GM12878 (cell line): Measurements from ENCODE around the gene OXCT1. TPM values are rescaled to one million over a fixed set of nuclear protein-coding genes. Genes with fewer than 3 reads are reported as not detected.

Experiments used
- ATF7 ChIP-seq: fragments of 450-650 bp; IDR thresholded peaks from 2 replicates; pipeline ENCODE4 v1.6.1; 2016; ENCODE audit warnings: low read depth, mild to moderate bottlenecking
- BHLHE40 ChIP-seq, 2 experiments: fragments of 450-650 bp in 1 of 2; IDR thresholded peaks; 2 replicates each; pipeline ENCODE4 v1.6.1; 2011 to 2017; ENCODE audit warnings: low read depth in 2 of 2, borderline replicate concordance in 1 of 2, improper control_type of control experiment in 1 of 2, low read length in 1 of 2, mild to moderate bottlenecking in 1 of 2
- EP300 ChIP-seq, 2 experiments: fragments of 150-350 bp in 1 of 2; IDR thresholded peaks; 2 replicates each; pipeline ENCODE4 v1.6.1; 2011 to 2012; ENCODE audit warnings: low read depth in 2 of 2, low read length in 2 of 2, borderline replicate concordance in 1 of 2, improper control_type of control experiment in 1 of 2, inconsistent platforms in 1 of 2; ENCODE audit not compliant: control insufficient read depth in 1 of 2
- IKZF2 ChIP-seq, 2 experiments: fragments of 450-650 bp; IDR thresholded peaks; 2 replicates each; pipeline ENCODE4 v1.6.1; 2017; ENCODE audit warnings: mild to moderate bottlenecking in 2 of 2, moderate library complexity in 2 of 2
- MTA2 ChIP-seq: fragments of 450-650 bp; IDR thresholded peaks from 2 replicates; pipeline ENCODE4 v1.6.1; 2016; ENCODE audit warnings: low read depth, mild to moderate bottlenecking, moderate library complexity
- NBN ChIP-seq: fragments of 450-650 bp; IDR thresholded peaks from 2 replicates; pipeline ENCODE4 v1.6.1; 2016
- PAX8 ChIP-seq: fragments of 450-650 bp; IDR thresholded peaks from 2 replicates; pipeline ENCODE4 v1.6.1; 2017; ENCODE audit warnings: mild to moderate bottlenecking, moderate library complexity
- SREBF1 ChIP-seq: IDR thresholded peaks from 2 replicates; pipeline ENCODE4 v1.6.1; 2012; ENCODE audit warnings: mild to moderate bottlenecking, low read length
- polyA plus RNA-seq, 11 experiments: library from polyadenylated mRNA; depleted of rRNA in 4 of 11; unstranded in 6 of 11; stranded (reverse) in 5 of 11; fragments of >200 nt; fragmentation: Nextera tagmentation in 4 of 11; fragmentation: Illumina TruSeq in 1 of 11; extraction: Ambion mirVana in 4 of 11; extraction: Trizol in 1 of 11; gene quantifications; 1 replicate in 1 of 11; 2 replicates in 10 of 11; pipeline versions ENCODE4 v1.2.1 to v1.2.3, GENCODE V29; 2011 to 2016; ENCODE audit warnings: inconsistent platforms in 2 of 11, missing spikeins in 2 of 11, low read depth in 1 of 11
- total RNA-seq, 4 experiments: library from RNA; depleted of rRNA in 3 of 4; stranded (reverse); fragments of >200 nt in 3 of 4; fragmentation: Illumina TruSeq in 1 of 4; extraction: Trizol in 1 of 4; gene quantifications; 2 replicates each; pipeline versions ENCODE4 v1.2.1 to v1.2.3, GENCODE V29; 2013 to 2021
- TF ChIP-seq, protein P1 (sequence below): fragments of 450-650 bp; IDR thresholded peaks from 2 replicates; pipeline ENCODE4 v1.6.1; 2016; ENCODE audit warnings: mild to moderate bottlenecking
- TF ChIP-seq, protein P2 (sequence below): fragments of 450-650 bp; IDR thresholded peaks from 2 replicates; pipeline ENCODE4 v1.6.1; 2014; ENCODE audit warnings: mild to moderate bottlenecking
- TF ChIP-seq, protein P3 (sequence below): IDR thresholded peaks from 2 replicates; pipeline ENCODE4 v1.6.1; 2012; ENCODE audit warnings: low read length, inconsistent platforms
- TF ChIP-seq, protein P4 (sequence below): fragments of 450-650 bp; IDR thresholded peaks from 2 replicates; pipeline ENCODE4 v1.6.1; 2017; ENCODE audit warnings: antibody characterized with exemption, mild to moderate bottlenecking, moderate library complexity
- TF ChIP-seq, protein P5 (sequence below): fragments of 450-650 bp; IDR thresholded peaks from 2 replicates; pipeline ENCODE4 v1.6.1; 2018; ENCODE audit warnings: mild to moderate bottlenecking, low read depth, moderate library complexity; ENCODE audit not compliant: partially characterized antibody

Gene OXCT1
- total and polyA plus RNA-seq, 10 of the 15 experiments (the other 5 are each of a cell fraction or from before 2014, with no cell fraction given): 46.9 to 103 (median 70.5) TPM

DNA sequence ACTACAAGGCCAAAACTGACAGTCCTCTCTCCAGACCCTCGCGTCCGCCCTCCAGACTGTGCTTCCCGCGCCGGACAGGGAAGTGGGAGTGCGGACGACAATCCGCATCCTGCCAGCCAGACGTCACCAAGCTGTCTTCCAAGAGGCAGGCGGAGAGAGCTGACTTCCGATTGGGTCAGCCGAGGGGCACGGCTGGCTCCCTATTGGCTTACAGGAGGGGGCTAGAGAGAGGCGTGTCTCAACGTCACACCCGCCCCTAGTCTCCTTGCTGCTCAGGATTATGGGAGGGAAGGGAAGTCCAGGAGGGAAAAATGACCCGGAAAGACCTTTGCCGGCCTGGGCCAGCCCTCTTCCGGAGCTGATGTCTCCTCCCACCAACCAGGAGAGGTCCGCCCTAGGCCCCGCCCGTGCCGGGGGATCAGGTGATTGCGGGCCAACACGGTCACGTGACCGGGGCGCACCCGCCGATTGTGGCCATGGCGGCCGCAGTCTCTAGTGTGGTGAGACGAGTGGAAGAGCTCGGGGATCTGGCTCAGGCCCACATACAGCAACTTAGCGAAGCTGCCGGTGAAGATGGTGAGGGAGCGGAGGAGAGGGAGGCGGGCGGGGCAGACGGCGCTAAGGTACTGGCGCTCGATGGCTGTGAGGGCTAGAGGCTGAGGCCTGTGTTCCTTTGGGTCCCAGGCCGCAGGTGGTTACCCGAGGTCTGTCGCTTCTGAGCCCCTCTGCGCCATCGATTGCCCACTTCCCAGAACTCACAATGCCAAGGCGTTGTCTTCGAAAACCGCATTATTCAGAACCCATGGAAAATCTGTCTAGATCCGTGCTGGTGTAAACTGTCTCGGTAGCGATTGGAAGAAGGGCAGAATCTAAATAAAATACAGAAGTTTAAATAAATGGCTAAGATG, 33.9 kb upstream of the OXCT1 start, which contains the start of gene RIMOC1 (continued):
- TF ChIP-seq, protein P1, sequence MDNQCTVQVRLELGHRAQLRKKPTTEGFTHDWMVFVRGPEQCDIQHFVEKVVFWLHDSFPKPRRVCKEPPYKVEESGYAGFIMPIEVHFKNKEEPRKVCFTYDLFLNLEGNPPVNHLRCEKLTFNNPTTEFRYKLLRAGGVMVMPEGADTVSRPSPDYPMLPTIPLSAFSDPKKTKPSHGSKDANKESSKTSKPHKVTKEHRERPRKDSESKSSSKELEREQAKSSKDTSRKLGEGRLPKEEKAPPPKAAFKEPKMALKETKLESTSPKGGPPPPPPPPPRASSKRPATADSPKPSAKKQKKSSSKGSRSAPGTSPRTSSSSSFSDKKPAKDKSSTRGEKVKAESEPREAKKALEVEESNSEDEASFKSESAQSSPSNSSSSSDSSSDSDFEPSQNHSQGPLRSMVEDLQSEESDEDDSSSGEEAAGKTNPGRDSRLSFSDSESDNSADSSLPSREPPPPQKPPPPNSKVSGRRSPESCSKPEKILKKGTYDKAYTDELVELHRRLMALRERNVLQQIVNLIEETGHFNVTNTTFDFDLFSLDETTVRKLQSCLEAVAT: peak; percentile 92
- TF ChIP-seq EP300 (IDR thresholded peaks at IDR 0.05; ENCODE audit: borderline replicate concordance in 1 of 2, control insufficient read depth in 1 of 2, low read depth in 2 of 2, low read length in 2 of 2): peak; percentile 29 to 59; a peak in 3 of 4 replicates
- peak; percentile 99 to 100 for TF ChIP-seq IKZF2 (IDR thresholded peaks at IDR 0.05)
- no peak for TF ChIP-seq SREBF1
- TF ChIP-seq, protein P2, sequence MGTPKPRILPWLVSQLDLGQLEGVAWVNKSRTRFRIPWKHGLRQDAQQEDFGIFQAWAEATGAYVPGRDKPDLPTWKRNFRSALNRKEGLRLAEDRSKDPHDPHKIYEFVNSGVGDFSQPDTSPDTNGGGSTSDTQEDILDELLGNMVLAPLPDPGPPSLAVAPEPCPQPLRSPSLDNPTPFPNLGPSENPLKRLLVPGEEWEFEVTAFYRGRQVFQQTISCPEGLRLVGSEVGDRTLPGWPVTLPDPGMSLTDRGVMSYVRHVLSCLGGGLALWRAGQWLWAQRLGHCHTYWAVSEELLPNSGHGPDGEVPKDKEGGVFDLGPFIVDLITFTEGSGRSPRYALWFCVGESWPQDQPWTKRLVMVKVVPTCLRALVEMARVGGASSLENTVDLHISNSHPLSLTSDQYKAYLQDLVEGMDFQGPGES: 0 out of 2 replicates have a peak, but pooled peaks have one; percentile 0
- TF ChIP-seq, protein P3, sequence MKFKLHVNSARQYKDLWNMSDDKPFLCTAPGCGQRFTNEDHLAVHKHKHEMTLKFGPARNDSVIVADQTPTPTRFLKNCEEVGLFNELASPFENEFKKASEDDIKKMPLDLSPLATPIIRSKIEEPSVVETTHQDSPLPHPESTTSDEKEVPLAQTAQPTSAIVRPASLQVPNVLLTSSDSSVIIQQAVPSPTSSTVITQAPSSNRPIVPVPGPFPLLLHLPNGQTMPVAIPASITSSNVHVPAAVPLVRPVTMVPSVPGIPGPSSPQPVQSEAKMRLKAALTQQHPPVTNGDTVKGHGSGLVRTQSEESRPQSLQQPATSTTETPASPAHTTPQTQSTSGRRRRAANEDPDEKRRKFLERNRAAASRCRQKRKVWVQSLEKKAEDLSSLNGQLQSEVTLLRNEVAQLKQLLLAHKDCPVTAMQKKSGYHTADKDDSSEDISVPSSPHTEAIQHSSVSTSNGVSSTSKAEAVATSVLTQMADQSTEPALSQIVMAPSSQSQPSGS: peak; percentile 52; the same call in 1 of the 2 replicates
- TF ChIP-seq PAX8: no peak
- peak; percentile 97 to 100 for TF ChIP-seq BHLHE40 (IDR thresholded peaks at IDR 0.05; ENCODE audit: borderline replicate concordance in 1 of 2, low read depth in 2 of 2, low read length in 1 of 2)
- TF ChIP-seq, protein P4, sequence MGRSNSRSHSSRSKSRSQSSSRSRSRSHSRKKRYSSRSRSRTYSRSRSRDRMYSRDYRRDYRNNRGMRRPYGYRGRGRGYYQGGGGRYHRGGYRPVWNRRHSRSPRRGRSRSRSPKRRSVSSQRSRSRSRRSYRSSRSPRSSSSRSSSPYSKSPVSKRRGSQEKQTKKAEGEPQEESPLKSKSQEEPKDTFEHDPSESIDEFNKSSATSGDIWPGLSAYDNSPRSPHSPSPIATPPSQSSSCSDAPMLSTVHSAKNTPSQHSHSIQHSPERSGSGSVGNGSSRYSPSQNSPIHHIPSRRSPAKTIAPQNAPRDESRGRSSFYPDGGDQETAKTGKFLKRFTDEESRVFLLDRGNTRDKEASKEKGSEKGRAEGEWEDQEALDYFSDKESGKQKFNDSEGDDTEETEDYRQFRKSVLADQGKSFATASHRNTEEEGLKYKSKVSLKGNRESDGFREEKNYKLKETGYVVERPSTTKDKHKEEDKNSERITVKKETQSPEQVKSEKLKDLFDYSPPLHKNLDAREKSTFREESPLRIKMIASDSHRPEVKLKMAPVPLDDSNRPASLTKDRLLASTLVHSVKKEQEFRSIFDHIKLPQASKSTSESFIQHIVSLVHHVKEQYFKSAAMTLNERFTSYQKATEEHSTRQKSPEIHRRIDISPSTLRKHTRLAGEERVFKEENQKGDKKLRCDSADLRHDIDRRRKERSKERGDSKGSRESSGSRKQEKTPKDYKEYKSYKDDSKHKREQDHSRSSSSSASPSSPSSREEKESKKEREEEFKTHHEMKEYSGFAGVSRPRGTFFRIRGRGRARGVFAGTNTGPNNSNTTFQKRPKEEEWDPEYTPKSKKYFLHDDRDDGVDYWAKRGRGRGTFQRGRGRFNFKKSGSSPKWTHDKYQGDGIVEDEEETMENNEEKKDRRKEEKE: no peak
- TF ChIP-seq, protein P5, sequence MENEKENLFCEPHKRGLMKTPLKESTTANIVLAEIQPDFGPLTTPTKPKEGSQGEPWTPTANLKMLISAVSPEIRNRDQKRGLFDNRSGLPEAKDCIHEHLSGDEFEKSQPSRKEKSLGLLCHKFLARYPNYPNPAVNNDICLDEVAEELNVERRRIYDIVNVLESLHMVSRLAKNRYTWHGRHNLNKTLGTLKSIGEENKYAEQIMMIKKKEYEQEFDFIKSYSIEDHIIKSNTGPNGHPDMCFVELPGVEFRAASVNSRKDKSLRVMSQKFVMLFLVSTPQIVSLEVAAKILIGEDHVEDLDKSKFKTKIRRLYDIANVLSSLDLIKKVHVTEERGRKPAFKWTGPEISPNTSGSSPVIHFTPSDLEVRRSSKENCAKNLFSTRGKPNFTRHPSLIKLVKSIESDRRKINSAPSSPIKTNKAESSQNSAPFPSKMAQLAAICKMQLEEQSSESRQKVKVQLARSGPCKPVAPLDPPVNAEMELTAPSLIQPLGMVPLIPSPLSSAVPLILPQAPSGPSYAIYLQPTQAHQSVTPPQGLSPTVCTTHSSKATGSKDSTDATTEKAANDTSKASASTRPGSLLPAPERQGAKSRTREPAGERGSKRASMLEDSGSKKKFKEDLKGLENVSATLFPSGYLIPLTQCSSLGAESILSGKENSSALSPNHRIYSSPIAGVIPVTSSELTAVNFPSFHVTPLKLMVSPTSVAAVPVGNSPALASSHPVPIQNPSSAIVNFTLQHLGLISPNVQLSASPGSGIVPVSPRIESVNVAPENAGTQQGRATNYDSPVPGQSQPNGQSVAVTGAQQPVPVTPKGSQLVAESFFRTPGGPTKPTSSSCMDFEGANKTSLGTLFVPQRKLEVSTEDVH: no peak
- peak; percentile 82 for TF ChIP-seq ATF7
- peak; percentile 90 for TF ChIP-seq NBN
- TF ChIP-seq MTA2: peak; percentile 53; the same call in 1 of the 2 replicates
